ENCODE data around the gene FLAD1. TPM values are rescaled to one million over a fixed set of nuclear protein-coding genes. Genes with fewer than 3 reads are reported as not detected.

The FLAD1 gene
- total RNA-seq, 1 donor from 2014 or later = 69.0 TPM

GRCh38 chr1:154952664-154953063, 30.5 kb upstream of the FLAD1 start:
- ChIA-PET POLR2A (interaction anchor here (0.5 to 6.8 kb wide), 5 partner anchors 8 to 183 kb away, joined by 4 to 52 read pairs (median 11); partner anchors contain the start of genes PMVK, PYGO2 and SLC50A1), CTCF (interaction anchor here (0.7 to 1.2 kb wide), 5 partner anchors 9 to 489 kb away, joined by 3 to 5 read pairs (median 3); partner anchors contain the start of genes ADAM15 and PYGO2)
- Mint-ChIP-seq H3K27ac (peak overlapping the region; percentile 93), H3K9me3 (no peaks in the 10 kb centered on the region), H3K4me3 (peak overlapping the region; percentile 39), H3K36me3 (ENCODE audit: low read depth) (peaks cover 23% of the 10 kb centered on the region), H3K27me3 (no peaks in the 10 kb centered on the region), H3K4me1 (peaks cover 72% of the 10 kb centered on the region)
- no peak for ATAC-seq (ENCODE audit: low read depth)
- DNase-seq = no peak
- intact Hi-C loops (cut with micrococcal nuclease) = no loop called here
- no peak for TF ChIP-seq CTCF (IDR thresholded peaks at IDR 0.05)

- no peak for DNase-seq
- no peak for ATAC-seq (ENCODE audit: low read depth)
- H3K9me3 Mint-ChIP-seq = no peaks in the 10 kb centered on the region
- no peak for TF ChIP-seq CTCF (IDR thresholded peaks at IDR 0.05)
- peaks cover 75% of the 10 kb centered on the region for H3K4me1 Mint-ChIP-seq
- intact Hi-C loops (cut with micrococcal nuclease) = no loop called here
- ChIA-PET CTCF (interaction anchor here (1.6 kb wide), 1 partner anchor 46 kb away, joined by 8 read pairs; no protein-coding TSS in a partner anchor), POLR2A (interaction anchor here (1.4 to 6.8 kb wide), 2 partner anchors 17 to 63 kb away, joined by 3 to 52 read pairs; partner anchors contain the start of gene PMVK)
- H3K36me3 Mint-ChIP-seq (ENCODE audit: low read depth) = peaks cover 23% of the 10 kb centered on the region
- H3K27me3 Mint-ChIP-seq = no peaks in the 10 kb centered on the region
- peak overlapping the region; percentile 93 for H3K27ac Mint-ChIP-seq
- no peak overlapping the region for H3K4me3 Mint-ChIP-seq
Measured at GRCh38 chr1:154953611-154954038, 29.5 kb upstream of the FLAD1 start.

DNA sequence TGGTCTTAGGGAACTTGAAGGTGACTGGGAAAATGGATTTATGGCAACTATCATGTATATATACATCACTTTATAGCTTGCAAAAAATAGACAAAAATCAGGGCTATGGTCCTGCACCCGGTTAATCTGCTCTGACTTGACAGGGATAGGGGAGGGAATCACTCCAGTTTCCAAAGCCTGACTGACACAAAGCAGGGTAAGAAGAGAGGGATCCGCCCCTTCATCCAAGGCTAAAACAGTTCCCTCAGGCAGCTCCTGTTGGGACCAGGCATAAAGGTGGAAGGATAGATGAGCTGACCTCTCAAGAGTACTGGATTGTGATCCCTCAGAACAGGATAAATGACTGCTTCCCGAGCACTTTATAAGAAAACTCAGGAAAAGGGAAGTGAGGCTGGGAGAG, 28.6 kb upstream of the FLAD1 start:
- TF ChIP-seq CTCF (IDR thresholded peaks at IDR 0.05) = no peak
- intact Hi-C loops (cut with micrococcal nuclease) = no loop called here
- Mint-ChIP-seq H3K36me3 (ENCODE audit: low read depth) (peaks cover 23% of the 10 kb centered on the region), H3K4me3 (peak overlapping the region; percentile 91), H3K9me3 (no peaks in the 10 kb centered on the region), H3K27me3 (no peaks in the 10 kb centered on the region), H3K27ac (peak overlapping the region; percentile 93), H3K4me1 (peaks cover 75% of the 10 kb centered on the region)
- DNase-seq (no peak), ATAC-seq (ENCODE audit: low read depth) (no peak)
- POLR2A ChIA-PET = interaction anchor here (0.5 to 6.8 kb wide), 5 partner anchors 12 to 551 kb away, joined by 3 to 52 read pairs (median 6); partner anchors contain the start of gene PMVK
- CTCF ChIA-PET = interaction anchor here (1.6 to 2.3 kb wide), 3 partner anchors 18 to 96 kb away, joined by 6 to 8 read pairs (median 8); partner anchors contain the start of genes ADAM15 and PMVK

DNA sequence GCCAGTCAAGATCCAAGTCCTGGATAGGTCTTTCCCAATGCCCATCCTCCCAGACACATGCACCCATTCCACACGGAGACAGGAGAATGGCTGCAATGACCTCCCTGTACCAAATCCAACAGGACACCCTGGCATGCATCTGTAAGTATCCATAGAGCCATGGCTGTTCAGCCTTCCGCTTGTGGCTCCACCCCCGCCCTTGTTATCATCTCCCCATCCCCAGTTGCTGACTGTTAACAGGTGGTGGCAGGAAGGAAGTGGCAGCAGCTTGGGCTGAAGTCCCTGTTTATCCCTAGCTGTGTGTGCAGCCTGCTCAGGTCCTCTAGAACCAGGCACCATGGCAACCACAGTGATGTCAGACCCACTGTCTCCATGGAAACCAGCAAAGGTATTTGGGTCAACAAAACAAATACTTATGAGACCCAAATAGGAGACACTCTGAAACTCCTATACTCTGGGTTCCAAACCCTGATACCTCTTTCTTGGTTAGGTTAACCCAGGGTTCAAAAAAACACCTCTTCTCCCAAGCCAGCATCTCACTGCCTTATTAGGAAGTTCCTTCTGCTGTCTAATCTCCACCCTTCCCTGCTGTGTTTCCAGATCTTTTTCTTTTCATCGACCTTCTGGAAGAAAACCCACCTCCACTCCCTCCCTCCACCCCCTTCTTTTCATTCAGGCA, 28.0 kb upstream of the FLAD1 start:
- peak overlapping the region; percentile 93 for H3K27ac Mint-ChIP-seq
- H3K4me3 Mint-ChIP-seq = peak overlapping the region; percentile 91
- no peaks in the 10 kb centered on the region for H3K27me3 Mint-ChIP-seq
- H3K36me3 Mint-ChIP-seq (ENCODE audit: low read depth) = peaks cover 24% of the 10 kb centered on the region
- H3K9me3 Mint-ChIP-seq = no peaks in the 10 kb centered on the region
- intact Hi-C loops (cut with micrococcal nuclease) = loop anchor here (1.0 to 5.0 kb wide), 3 partner anchors 19 to 398 kb away; partner anchors contain the start of genes CKS1B and UBE2Q1
- TF ChIP-seq CTCF (IDR thresholded peaks at IDR 0.05) = no peak
- ATAC-seq (ENCODE audit: low read depth) (peak; percentile 63), DNase-seq (no peak)
- POLR2A ChIA-PET = interaction anchor here (0.5 to 6.8 kb wide), 16 partner anchors 11 to 570 kb away, joined by 3 to 52 read pairs (median 6); partner anchors contain the start of genes CKS1B, FLAD1, KCNN3 and KRTCAP2
- CTCF ChIA-PET = interaction anchor here (0.9 to 2.3 kb wide), 6 partner anchors 19 to 96 kb away, joined by 3 to 11 read pairs (median 7); partner anchors contain the start of genes ADAM15 and PMVK
- H3K4me1 Mint-ChIP-seq = peaks cover 79% of the 10 kb centered on the region

All from activated B cell treated with CpG ODN at 0.5 μM for 24 hours (primary cell).